GM12891 (cell line): Measurements from ENCODE around the gene COQ10A.

ENCODE experiments used
- PAX5 ChIP-seq: IDR thresholded peaks from 2 replicates; pipeline ENCODE4 v1.6.1; 2011; ENCODE audit warnings: low read length, moderate library complexity, mild to moderate bottlenecking; ENCODE audit not compliant: insufficient read depth, severe bottlenecking
- POLR2A ChIP-seq: IDR thresholded peaks from 2 replicates; pipeline ENCODE4 v1.6.1; 2011; ENCODE audit warnings: low read depth, low read length, control low read depth
- POLR2AphosphoS5 ChIP-seq: IDR thresholded peaks from 2 replicates; pipeline ENCODE4 v1.6.1; 2011; ENCODE audit warnings: low read depth, low read length, control low read depth
- POU2F2 ChIP-seq: IDR thresholded peaks from 2 replicates; pipeline ENCODE4 v1.6.1; 2011; ENCODE audit warnings: low read depth, mild to moderate bottlenecking, control low read depth, low read length, moderate library complexity
- SPI1 ChIP-seq: IDR thresholded peaks from 2 replicates; pipeline ENCODE4 v1.6.1; 2011; ENCODE audit warnings: low read depth, low read length, control low read depth
- TAF1 ChIP-seq: IDR thresholded peaks from 2 replicates; pipeline ENCODE4 v1.6.1; 2011; ENCODE audit warnings: low read depth, low read length, control low read depth

DNA sequence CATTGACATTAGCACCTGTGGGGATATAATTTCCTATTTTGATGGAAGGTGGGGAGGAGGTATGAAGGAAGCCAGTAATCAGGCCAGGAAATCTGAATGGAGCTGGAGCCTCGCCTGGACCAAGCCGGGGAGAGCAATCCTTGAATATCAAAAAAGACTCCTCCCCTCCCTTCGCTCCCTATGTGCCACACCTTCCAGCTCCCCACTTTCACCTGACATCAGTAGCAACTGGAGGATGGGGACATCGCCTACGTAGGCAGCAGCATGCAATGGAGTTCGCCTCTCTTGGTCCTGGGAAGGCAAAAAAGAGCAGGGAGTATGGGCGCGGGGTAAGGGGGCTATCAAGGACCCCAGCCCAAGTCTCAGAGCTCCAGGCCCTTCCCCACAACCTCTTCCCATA, 9.7 kb upstream of the COQ10A start:
- TF ChIP-seq POLR2AphosphoS5 (no peak), POLR2A (no peak), TAF1 (no peak), POU2F2 (no peak), SPI1 (no peak), PAX5 (no peak)
